HG02970 (cell line): ENCODE measurements around the gene SAC3D1.
"Not testable (repeated sequence)": the region's sequence is repeated elsewhere in the genome, so short reads cannot be mapped to it uniquely, and the experiment has no call there.

ENCODE experiments used
- ATAC-seq: cut with Tn5 transposase; IDR thresholded peaks from one replicate; pipeline ENCODE4 v1.9.1; 2021; ENCODE audit warnings: mild to moderate bottlenecking, moderate library complexity, moderate number of reproducible peaks; ENCODE audit not compliant: unreplicated experiment, low FRiP score

Gene SAC3D1

DNA sequence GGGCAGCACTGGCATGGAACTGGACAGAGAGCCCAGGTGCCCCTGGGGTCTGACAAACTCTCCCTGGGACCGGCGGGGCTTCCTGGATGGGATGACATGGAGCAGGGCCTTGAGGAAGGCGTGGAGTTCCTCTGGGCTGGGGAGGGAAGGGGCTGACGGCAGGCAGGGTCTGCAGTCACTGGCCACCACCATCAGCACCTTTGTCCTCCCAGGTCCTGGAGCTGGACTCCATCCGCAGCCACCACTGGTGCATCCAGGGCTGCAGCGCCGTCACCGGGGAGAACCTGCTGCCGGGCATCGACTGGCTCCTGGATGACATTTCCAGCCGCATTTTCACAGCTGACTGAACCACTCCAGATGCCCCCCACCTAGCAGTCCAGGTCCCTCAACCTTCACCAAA lies 19.5 kb upstream of the SAC3D1 start:
- ATAC-seq: no peak

DNA sequence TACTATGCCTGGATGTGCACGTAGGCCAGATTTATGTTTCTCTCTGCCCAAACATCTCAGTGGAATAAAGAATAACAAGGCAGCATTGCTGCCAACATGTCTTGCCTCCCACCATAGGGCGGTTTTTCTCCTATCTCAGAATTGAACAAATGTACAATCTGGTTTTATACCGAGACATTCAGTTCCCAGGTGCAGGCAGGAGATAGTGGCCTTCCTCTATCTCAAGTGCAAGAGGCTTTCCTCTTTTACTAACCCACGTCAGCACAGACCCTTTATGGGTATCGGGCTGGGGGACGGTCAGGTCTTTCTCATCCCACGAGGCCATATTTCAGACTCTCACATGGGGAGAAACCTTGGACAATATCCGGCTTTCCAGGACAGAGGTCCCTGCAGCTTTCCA lies 17.5 kb upstream of the SAC3D1 start:
- ATAC-seq: not testable (repeated sequence)

DNA sequence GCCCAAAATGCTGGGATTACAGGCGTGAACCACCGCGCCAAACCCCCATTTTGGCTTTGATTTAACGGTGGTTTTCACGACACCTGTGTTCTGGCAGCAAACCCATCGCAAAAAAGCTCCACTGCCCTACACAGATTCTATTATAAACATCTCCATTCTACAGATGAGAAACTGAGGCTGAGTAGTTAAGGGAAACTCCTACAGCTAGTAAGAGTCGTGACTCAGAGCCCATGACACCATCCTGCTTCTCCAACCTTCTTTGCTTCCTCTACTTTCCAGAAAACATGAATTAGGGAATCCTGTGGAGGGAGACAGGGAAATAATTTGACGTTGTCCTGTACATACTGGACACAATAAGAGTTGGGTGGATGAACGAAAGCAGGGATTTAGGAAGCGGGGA lies 14.2 kb upstream of the SAC3D1 start:
- no peak for ATAC-seq

DNA sequence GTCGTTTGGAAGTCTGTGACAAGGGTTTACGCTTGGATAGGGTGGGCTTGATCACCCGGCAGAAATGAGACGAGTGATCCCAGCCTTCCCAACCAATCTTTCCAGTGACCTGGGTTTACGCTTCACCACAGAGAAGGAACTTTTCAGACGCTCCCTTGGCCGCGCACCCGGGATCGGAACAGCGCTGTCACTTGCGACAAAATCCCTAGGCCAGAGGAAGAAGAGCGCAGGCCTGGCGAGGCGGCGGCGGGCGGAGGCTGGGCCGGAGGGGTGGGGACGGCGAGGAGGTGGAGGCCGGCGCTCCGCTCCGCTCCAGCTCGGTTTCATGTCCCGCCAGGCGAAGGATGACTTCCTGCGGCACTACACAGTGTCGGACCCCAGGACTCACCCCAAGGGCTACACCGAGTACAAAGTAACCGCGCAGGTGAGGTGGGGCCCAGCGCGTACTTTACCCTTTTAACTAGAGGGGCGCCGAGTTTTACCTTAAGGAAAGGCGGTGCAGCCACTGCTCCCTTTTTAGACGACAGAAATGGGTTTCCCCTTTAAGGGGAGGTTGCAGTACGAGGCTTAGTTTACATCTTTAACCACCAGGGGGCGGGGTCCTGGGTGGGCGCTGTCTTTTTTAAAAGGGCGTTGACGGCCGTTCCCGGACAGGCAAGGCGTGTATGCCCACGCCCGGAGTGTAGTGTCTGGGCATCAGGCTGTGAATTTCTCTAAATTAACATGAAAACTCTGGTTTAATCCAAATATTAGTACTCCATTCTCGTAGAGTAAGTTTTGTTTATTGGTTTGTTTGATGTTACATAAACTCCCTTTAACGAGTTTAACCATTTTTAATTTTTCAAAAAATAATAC lies 13.6 kb upstream of the SAC3D1 start, which contains the start of gene SNX15:
SNX15 (plus strand) TSS at position 227 of the 855 bp plus-strand sequence; CDS start at position 326, 99 bp downstream.
- ATAC-seq: peak; percentile 84

DNA sequence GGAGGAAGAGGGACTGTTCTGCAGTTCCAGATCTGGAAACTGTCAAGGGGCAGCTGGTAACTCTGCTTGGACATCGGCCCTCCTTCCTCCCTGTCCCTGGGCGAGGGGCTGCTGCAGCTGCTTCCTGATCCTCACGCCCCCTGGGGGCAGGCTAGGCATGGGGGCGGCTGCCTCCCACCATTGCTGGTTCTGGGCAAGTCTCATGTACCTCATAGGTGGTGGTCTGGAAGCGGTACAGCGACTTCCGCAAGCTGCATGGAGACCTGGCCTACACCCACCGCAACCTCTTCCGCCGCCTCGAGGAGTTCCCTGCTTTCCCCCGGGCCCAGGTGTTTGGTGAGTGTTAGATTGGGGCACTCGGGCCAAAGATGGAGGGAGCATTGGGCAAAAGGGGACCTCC lies 8.8 kb upstream of the SAC3D1 start:
- ATAC-seq: no peak

DNA sequence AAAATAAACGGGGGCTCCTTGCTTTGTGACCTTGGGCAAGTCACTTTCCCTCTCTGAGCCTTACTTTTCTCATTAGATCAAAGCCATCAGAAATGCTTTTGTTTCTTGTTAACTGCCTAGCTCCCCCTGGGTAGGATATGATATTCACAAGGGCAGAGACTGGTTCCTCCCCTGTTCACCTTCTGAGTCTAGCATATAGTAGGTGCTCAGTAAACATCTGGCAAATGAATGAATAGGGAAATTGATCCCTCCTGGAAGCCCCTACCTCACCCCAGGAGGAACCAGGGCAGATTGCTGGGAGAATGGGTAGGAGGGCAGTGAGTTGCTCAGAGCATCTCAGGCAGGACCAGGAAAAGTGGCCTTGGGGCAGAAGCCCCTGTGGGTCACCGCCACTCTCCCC lies 6.6 kb upstream of the SAC3D1 start:
- ATAC-seq: no peak

DNA sequence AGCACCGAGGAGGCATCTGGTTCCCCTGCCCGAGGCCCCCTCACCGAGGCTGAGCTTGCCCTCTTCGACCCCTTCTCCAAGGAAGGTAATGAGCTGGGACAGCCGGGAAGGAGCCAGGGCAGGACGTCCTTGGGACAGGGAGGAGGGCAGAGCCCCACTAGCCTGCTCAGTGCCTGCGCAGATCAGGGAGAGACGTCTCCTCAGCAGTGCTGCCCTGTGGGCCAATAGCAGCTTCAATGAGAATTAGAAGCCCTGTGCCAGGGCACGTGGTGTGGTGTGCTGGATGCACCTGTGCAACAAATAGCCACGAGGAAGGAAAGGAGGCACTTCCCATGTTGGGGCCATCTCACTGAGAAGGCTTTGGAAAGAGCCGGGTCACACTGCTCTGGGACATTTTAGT lies 5.4 kb upstream of the SAC3D1 start:
- ATAC-seq: no peak

DNA sequence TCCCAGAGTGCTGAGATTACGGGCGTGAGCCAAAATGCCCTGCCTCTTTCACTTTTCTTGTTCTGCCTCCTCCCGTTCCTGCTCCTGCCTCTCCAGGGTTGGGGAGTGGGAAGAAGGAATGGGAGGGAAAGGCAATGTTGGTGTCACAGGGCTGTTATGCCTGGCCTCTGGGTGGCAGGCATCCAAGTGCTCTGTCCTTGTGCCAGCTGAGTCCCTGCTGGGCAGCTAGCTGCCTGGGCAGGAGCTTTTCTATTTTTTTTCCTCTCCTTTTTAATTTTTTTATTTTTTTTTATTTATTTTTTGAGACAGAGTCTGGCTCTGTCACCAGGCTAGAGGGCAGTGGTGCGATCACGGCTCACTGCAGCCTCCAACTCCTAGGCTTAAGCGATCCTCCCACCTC lies 4.1 kb upstream of the SAC3D1 start:
- ATAC-seq: no peak

DNA sequence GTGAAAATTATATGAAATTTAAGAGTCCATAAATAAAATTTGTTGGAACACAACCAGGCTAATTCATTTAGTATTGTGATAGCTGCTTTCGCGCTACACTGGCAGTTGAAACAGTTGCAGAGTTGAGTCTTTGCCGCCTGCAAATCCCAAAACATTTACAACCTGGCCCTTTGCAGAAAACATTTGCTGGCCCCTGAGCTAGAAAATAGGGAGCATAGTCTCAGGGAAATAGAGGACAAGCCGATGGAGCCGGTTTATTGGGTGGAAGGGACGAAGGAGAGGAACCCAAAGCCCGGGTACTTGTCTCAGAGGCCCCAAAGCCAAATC lies 527 bp upstream of the SAC3D1 start:
- no peak for ATAC-seq

DNA sequence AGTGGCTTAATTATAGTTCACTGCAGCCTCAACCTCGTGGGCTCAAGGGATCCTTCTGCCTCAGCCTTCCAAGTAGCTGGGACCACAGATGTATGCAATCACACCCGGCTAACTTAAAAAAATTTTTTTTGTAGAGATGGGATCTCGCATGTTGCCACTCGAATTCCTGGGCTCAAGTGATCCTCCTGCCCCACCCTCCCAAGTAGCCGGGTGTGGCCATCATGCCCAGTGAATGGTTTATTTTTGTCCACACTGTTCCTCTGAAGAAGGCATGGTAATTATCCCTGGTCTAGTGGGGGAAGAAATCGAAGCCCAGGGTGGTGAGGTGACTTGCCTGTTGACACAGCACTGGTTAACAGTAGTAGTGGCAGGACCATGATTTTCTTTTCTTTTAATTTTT lies 1.9 kb downstream of the SAC3D1 start:
- no peak for ATAC-seq

DNA sequence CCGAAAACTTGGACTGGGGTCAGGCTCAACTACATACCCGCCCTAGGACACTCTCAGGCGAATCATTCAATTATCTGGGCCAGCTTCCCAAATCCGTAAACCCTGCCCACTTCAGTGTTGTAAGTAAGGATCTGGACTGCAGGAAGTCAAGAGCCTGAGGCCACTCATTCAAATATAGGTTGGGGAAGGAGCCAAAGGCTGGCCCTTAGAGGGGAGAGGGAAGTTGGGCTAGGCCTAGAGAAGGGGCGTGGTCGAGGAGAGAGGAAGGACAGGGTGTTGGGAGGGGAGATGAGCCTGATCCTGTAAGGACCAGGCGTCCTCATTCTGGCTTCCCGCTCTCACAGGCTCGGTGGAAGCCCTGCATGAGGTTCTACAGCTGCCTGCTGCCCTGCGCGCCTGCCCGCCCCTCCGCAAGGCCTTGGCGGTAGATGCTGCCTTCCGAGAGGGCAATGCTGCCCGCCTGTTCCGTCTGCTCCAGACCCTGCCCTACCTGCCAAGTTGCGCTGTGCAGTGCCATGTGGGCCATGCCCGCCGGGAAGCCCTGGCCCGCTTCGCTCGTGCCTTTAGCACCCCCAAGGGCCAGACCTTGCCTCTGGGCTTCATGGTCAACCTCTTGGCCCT lies 3.0 kb downstream of the SAC3D1 start:
- ATAC-seq: no peak

DNA sequence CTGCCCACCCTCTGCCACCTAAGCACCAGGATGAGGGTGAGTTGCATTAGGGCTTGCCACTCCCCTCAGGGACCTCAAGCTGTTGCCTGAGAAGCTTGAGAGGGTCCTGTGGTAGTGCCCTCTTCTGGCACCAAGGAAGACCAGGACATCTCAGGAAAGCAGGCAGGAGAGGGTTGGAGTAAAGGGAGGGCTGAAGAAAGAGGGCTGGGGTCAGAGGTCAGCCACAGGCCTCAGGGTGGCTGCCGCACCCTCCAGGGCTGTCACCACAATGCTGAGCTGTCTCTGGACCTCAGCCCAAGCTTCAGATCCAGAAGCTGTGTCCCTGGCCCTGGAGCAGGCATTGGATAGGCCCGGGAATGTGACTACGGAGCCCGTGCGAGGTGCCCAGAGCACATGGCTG lies 4.1 kb downstream of the SAC3D1 start:
- no peak for ATAC-seq

DNA sequence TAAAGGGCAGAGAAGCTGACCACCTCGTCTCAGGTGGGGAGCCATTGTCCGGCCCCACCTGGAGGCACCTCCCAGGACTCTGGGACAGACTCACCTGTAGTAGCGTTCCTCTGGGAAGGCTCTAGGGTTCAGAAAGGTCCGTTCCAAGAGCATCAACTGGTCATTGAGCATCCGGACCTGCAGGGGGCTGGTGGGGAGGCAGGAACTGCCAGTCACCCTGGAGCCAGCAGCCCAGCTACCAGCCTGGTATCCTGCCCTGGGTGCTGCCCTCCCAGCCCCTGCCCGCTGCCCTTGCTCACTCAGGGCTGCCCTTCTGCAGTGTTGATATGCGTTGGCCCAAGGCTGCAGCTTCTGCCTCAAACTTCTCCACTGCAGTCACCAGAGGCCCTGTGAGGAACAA lies 4.7 kb downstream of the SAC3D1 start:
- ATAC-seq: no peak

DNA sequence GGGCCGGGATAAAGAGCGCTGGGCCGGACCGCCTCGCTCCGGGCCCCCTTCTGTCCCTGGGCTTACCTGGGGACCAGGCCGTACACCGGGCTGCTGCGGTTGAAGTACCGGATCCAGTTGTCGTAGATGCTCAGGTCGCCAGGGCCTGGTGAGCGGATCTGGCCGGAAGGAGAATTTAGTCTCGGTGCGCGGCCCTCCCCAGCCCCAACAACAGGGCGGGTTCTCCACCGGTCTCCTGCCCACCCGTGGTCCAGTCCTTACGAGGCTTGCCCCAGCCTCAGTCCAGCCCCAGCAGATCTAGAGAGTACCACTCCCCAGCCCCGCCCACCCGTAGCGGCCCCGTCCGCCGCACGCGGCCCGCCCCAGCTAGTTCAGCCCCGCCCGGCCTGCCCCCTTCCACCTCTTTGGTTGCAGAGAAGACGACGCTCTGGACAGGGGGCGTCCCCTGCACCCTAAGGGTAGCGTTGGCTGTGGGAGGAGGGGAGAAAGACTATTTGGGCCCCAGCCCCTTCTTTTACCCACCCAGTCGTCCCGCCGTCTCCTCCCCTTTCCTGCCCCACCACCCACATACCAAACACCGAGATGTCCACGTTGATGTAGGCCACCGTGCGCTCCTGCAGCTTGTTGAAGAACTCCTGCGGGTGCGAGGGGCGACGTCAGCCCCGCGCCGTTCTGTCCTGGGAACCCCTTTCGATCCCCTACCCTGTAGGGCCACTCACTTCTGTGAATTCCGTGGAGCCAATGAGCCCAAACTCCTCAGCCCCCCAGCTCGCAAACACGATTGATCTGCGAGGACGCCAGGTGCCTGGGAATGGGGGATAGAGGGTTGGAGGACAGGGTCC lies 6.8 kb downstream of the SAC3D1 start:
- ATAC-seq: no peak

DNA sequence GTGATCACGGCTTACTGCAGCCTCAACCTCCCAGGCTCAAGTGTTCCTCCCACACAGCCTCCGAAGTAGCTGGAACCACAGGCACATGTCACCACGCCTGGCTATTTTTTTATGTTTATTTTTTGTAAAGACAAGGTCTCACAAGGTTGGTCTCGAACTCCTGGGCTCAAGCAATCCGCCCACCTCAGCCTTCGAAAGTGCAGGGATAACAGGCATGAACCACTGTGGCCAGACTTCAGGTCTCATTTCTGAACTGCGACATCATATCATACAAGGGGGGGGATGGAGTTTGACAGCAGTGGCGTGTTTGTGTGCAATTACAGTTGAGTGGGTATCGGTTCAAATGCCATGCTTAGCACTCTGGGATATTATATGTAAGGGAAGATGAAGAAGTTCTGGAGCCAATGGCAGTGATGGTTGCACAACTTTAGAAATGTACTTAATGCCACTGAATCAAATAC lies 10.4 kb downstream of the SAC3D1 start:
- no peak for ATAC-seq

DNA sequence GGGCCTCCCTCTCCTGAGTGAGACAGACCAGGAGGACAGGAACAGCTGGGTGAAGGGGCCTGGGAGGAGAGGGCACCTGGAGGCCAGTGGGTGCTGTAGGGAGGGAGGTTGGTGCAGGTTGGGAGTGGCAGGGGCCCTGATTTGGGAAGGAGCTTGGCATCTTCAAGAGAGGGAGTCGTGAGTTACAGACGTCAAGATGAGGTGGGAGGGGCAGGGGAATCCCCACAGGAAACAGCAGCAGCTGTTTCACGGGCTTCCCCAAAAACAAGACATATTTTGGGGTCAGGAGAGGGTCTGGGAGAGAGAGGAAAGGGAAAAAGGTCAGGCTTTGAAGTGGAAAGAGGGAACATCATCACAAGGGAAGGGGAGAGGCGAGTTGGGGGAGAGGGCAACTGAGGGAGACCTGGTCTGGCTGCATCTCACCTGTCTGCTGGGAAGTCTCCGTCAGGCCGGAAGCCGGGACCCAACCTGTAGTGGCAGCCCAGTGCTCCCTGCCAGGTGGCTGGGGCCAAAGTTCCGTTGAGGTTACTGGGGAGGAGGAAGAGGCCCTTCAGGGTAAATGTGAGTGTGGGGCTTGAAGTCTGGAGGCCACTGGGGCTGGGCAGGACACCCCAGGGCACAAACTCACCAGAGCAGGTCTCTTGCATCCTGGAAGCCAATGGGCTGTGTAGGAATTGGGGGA lies 13.0 kb downstream of the SAC3D1 start:
- ATAC-seq: no peak

DNA sequence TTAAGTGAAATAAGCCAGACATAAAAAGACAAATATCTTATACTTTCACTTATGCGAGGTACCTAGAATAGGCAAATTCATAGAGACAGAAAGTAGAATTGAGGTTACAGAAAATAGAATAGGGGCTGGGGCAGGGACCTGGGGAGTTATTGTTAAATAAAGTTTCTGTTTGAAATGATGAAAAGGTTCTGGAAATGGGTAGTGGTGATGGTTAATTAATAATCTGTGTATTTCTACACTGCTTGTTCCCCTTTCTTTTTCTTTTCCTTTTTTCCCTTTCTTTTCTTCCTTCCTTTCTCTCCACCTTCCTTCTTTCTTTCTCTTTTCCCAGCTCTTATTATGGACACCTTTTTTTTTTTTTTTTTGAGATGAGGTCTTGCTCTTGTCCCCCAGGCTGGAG lies 14.5 kb downstream of the SAC3D1 start:
- no peak for ATAC-seq

DNA sequence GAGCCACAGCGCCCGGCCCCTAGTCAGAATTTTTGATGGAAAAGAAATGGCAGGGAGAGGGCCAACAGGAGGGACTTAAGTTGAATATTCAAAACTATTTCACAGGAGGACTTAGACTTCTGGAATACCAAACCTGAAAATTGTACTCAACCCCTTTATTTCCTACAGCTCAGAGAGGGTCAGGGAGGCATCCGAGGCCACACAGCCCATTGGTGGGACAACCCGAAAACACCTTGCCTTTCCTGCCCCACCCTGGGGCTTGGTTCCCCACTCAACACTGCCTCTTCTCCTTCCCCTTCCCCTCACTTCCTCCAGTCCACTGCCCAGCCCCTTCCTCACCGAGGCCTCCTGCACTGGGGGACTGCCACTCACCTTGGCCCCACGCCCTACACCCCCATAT lies 16.0 kb downstream of the SAC3D1 start:
- no peak for ATAC-seq

DNA sequence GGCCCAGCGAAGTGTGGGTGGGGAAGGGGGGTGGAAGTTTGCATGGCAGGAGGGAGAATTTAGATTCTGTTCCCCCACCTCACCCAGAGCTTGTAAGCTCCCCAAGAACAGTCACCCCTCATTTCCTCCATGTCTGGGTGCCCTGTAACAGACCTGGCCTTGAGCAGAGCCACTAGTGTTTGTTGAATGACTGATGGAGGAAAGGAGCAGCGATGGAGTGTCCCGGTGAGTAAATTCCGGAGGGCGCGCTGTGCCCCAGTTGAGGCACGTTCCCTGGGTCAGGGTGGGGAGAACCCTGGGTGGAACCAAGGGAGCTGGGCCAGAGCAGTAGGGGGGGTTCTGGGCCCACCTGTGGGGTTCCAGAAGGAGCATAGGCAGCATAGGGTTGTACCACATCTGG lies 16.5 kb downstream of the SAC3D1 start:
- ATAC-seq: no peak

DNA sequence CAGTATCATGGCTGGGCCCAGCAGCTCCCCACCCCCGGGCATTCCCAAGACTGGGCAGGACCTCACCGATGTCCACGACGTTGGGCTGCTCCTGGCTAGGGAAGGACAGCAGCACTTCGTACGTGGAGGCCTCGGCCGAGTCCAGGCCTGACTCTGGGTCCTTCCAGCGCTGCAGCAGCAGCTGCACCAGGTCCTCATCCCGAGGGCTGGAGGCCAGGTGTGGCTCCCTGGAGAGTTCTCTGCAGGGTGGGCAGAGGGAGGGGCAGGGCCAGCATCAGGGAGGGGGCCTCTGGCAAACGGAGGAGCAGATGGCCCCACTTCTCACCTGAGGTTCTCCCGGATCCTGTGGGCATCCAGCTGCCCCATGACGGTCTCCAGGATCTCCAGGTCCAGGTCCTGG lies 17.0 kb downstream of the SAC3D1 start:
- no peak for ATAC-seq
